ENCODE results near the gene MAML3. TPM values are rescaled to one million over a fixed set of nuclear protein-coding genes. Genes with fewer than 3 reads are reported as not detected.
A peak's percentile ranks its signal among the peaks of the same experiment; 100 is the strongest.

The MAML3 gene
- total and polyA plus RNA-seq, 4 experiments from 2014 or later: 0.15 to 3.7 (median 1.7) TPM

DNA sequence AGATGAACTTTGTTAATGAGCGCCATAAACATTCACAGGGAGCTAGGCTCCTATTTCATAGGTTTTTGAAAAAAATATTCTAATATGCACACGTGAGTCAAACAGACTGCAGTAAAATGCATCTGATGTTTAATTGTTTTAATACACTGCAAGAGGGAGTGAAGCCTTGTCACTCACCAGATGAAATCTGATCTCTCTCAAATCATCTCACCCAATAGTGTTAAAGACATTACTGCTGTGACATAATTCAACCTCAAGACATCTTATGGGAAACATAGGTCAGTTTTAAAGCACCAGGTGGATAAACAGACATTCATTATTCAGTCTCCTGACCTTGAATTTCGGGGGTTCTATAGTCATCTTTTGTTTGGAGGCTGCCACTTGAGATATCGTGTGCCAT is 148.3 kb downstream of the MAML3 start:
- H3K4me1 Mint-ChIP-seq: no peaks in the 10 kb centered on the region
- H3K36me3 Mint-ChIP-seq: no peaks in the 10 kb centered on the region
- no peaks in the 10 kb centered on the region for H3K9me3 ChIP-seq (ENCODE audit: control insufficient read depth in 1 of 2, low read length in 2 of 2)
- intact Hi-C loops (cut with micrococcal nuclease): no loop called here
- no peak overlapping the region for H3K4me3 Mint-ChIP-seq
- H3K27me3 ChIP-seq (ENCODE audit: insufficient read depth, low read length): no peaks in the 10 kb centered on the region
- no peak overlapping the region for H3K27ac Mint-ChIP-seq
- H3K27me3 Mint-ChIP-seq: peaks cover 6 to 7% of the 10 kb centered on the region in 2 donors
- no peaks in the 10 kb centered on the region for H3K36me3 ChIP-seq (ENCODE audit: insufficient read depth, low read length)
- no peak overlapping the region for H3K4me3 ChIP-seq (ENCODE audit: low read length in 2 of 2)
- no peaks in the 10 kb centered on the region for H3K4me1 ChIP-seq (ENCODE audit: insufficient read depth, low read length)
- ChIA-PET CTCF (ENCODE audit: partially characterized antibody) (no interaction called here), POLR2A (ENCODE audit: partially characterized antibody) (no interaction called here)
- no peaks in the 10 kb centered on the region for H3K9me3 Mint-ChIP-seq
- no peak for DNase-seq
- H3K27ac ChIP-seq (ENCODE audit: low read depth, low read length): no peak overlapping the region

GRCh38 chr4:140004922-140005627 is 148.9 kb downstream of the MAML3 start:
- H3K9me3 ChIP-seq (ENCODE audit: control insufficient read depth in 1 of 2, low read length in 2 of 2): no peaks in the 10 kb centered on the region
- intact Hi-C loops (cut with micrococcal nuclease): no loop called here
- H3K4me3 Mint-ChIP-seq: peak overlapping the region in 1 of 8 donors; percentile 22
- H3K27me3 Mint-ChIP-seq: peaks cover 5 to 9% of the 10 kb centered on the region in 2 donors
- no peaks in the 10 kb centered on the region for H3K4me1 Mint-ChIP-seq
- H3K27me3 ChIP-seq (ENCODE audit: insufficient read depth, low read length): no peaks in the 10 kb centered on the region
- H3K27ac Mint-ChIP-seq: no peak overlapping the region
- CTCF ChIA-PET (ENCODE audit: partially characterized antibody): no interaction called here
- H3K9me3 Mint-ChIP-seq: no peaks in the 10 kb centered on the region
- H3K4me3 ChIP-seq (ENCODE audit: low read length in 2 of 2): no peak overlapping the region
- no peaks in the 10 kb centered on the region for H3K36me3 ChIP-seq (ENCODE audit: insufficient read depth, low read length)
- H3K4me1 ChIP-seq (ENCODE audit: insufficient read depth, low read length): no peaks in the 10 kb centered on the region
- no peak overlapping the region for H3K27ac ChIP-seq (ENCODE audit: low read depth, low read length)
- POLR2A ChIA-PET (ENCODE audit: partially characterized antibody): no interaction called here
- no peak for DNase-seq
- no peaks in the 10 kb centered on the region for H3K36me3 Mint-ChIP-seq

DNA sequence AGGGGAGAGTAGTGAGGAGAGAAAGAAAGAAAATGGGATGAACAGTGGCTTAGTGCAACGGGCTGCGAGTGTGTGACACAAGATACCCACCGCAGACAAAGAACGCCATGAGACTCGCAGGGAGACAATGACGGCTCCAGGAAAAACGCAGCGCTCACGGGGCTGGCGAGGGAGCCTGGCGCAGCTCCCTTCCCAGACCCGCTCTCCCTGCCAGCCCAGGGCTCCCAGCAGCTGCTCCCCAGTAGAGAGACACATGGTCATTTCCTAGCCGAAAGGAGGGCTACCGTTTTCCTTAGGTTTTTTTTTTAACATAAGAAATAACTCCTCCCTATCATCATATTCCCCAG is 149.5 kb downstream of the MAML3 start:
- H3K36me3 ChIP-seq (ENCODE audit: insufficient read depth, low read length): no peaks in the 10 kb centered on the region
- CTCF ChIA-PET (ENCODE audit: partially characterized antibody): interaction anchor here (1.4 kb wide), 1 partner anchor 8 kb away, joined by 3 read pairs; no protein-coding TSS in a partner anchor

GRCh38 chr4:140003876-140004548 is 150.0 kb downstream of the MAML3 start:
- no peaks in the 10 kb centered on the region for H3K9me3 Mint-ChIP-seq
- no peaks in the 10 kb centered on the region for H3K27me3 ChIP-seq (ENCODE audit: insufficient read depth, low read length)

More for the DNA sequence above, 149.5 kb downstream of the MAML3 start:
- Histone ChIP-seq H3K9me3 (ENCODE audit: control insufficient read depth in 1 of 2, low read length in 2 of 2) (no peaks in the 10 kb centered on the region), H3K4me1 (ENCODE audit: insufficient read depth, low read length) (no peaks in the 10 kb centered on the region), H3K4me3 (ENCODE audit: low read length in 2 of 2) (no peak overlapping the region), H3K27me3 (ENCODE audit: insufficient read depth, low read length) (no peaks in the 10 kb centered on the region), H3K27ac (ENCODE audit: low read depth, low read length) (no peak overlapping the region)
- Mint-ChIP-seq H3K4me1 (no peaks in the 10 kb centered on the region), H3K36me3 (no peaks in the 10 kb centered on the region), H3K9me3 (no peaks in the 10 kb centered on the region), H3K27me3 (peaks cover 5 to 9% of the 10 kb centered on the region in 2 donors), H3K27ac (no peak overlapping the region), H3K4me3 (no peak overlapping the region)
- POLR2A ChIA-PET (ENCODE audit: partially characterized antibody): no interaction called here
- DNase-seq: no peak
- intact Hi-C loops (cut with micrococcal nuclease): no loop called here

GRCh38 chr4:140000232-140000631 is 153.8 kb downstream of the MAML3 start:
- H3K36me3 ChIP-seq (ENCODE audit: insufficient read depth, low read length): no peaks in the 10 kb centered on the region
- H3K4me1 ChIP-seq (ENCODE audit: insufficient read depth, low read length): no peaks in the 10 kb centered on the region
- CTCF ChIA-PET (ENCODE audit: partially characterized antibody): interaction anchor here (0.8 kb wide), 1 partner anchor 254 kb away, joined by 3 read pairs; no protein-coding TSS in a partner anchor
- Mint-ChIP-seq H3K4me1 (no peaks in the 10 kb centered on the region), H3K4me3 (no peak overlapping the region), H3K27me3 (peaks cover 8 to 10% of the 10 kb centered on the region in 2 donors), H3K36me3 (no peaks in the 10 kb centered on the region), H3K9me3 (peaks cover 0 to 5% (median 0%) of the 10 kb centered on the region in 8 donors), H3K27ac (no peak overlapping the region)
- intact Hi-C loops (cut with micrococcal nuclease): no loop called here
- H3K27ac ChIP-seq (ENCODE audit: low read depth, low read length): no peak overlapping the region
- no peak for DNase-seq
- POLR2A ChIA-PET (ENCODE audit: partially characterized antibody): interaction anchor here (0.7 kb wide), 1 partner anchor 198 kb away, joined by 3 read pairs; no protein-coding TSS in a partner anchor
- no peak overlapping the region for H3K4me3 ChIP-seq (ENCODE audit: low read length in 2 of 2)
- H3K9me3 ChIP-seq (ENCODE audit: control insufficient read depth in 1 of 2, low read length in 2 of 2): no peaks in the 10 kb centered on the region
- no peaks in the 10 kb centered on the region for H3K27me3 ChIP-seq (ENCODE audit: insufficient read depth, low read length)

More at GRCh38 chr4:140003876-140004548, 150.0 kb downstream of the MAML3 start:
- Histone ChIP-seq H3K4me1 (ENCODE audit: insufficient read depth, low read length) (no peaks in the 10 kb centered on the region), H3K9me3 (ENCODE audit: control insufficient read depth in 1 of 2, low read length in 2 of 2) (no peaks in the 10 kb centered on the region), H3K36me3 (ENCODE audit: insufficient read depth, low read length) (no peaks in the 10 kb centered on the region), H3K27ac (ENCODE audit: low read depth, low read length) (no peak overlapping the region), H3K4me3 (ENCODE audit: low read length in 2 of 2) (no peak overlapping the region)
- H3K27ac Mint-ChIP-seq: no peak overlapping the region
- H3K4me3 Mint-ChIP-seq: no peak overlapping the region
- ChIA-PET POLR2A (ENCODE audit: partially characterized antibody) (no interaction called here), CTCF (ENCODE audit: partially characterized antibody) (interaction anchor here (1.4 kb wide), 1 partner anchor 9 kb away, joined by 3 read pairs; no protein-coding TSS in a partner anchor)
- H3K27me3 Mint-ChIP-seq: peaks cover 5 to 9% of the 10 kb centered on the region in 2 donors
- no peak for DNase-seq
- intact Hi-C loops (cut with micrococcal nuclease): no loop called here
- H3K36me3 Mint-ChIP-seq: no peaks in the 10 kb centered on the region
- H3K4me1 Mint-ChIP-seq: no peaks in the 10 kb centered on the region

DNA sequence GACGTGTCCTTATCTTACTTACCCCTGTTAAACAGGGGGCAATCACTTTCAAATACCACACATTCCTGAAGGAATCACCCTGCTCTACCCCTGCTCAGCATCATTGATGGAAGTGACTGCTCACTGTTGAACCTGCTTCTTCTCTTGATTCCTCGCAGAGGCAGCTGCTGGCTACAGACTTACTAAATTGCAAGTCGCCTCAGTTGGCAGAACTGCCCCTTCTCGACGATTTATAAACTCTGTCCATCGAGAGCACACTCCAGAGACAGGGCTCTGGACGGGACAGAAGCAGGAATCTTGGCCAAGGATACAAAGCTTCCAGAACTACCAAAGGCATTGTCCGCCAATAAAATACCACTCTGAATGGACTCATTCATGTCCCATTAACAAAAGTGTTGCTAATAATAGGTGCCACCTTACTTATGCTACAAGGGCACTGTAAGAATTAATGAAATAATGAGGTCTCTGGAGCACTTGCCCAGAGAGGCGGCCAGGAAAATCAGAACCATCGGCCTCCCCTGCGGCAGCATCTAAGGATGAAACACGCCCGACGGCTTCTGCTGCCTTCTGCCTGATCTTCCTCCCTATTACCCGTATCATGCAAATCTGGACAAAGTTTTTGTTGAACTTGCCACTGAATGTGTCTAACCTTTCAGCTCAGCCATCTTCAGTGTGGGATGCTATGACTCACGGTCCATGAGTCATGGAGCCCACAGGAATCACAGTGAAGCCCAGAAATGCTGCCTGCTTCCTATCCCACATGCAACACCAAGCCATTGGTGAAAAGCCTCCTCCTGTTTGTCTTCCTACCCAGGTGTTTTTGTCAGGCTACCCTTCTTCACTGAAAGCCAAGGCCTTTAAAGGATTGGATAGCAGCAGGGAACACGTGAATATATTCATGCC is 164.9 kb downstream of the MAML3 start:
- POLR2A ChIA-PET (ENCODE audit: partially characterized antibody): no interaction called here
- CTCF ChIA-PET (ENCODE audit: partially characterized antibody): no interaction called here
- intact Hi-C loops (cut with micrococcal nuclease): no loop called here

DNA sequence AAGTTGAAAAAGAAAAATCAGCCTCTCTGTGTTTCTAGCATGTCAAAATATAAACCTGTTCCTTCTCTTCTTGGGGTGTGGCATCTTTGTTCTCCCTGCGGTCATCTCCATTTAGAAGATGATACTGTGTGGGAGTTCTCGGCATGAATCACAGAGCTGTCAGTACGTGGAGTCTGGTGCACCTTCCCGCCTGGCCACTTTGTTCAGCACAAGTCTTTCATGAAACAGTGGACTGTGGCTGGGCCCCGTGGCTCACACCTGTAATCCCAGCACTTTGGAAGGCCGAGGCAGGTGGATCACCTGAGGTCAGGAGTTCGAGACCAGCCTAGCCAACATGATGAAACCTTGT is 166.5 kb downstream of the MAML3 start:
- H3K9me3 Mint-ChIP-seq: peaks cover 0 to 3% (median 0%) of the 10 kb centered on the region in 8 donors
- DNase-seq: no peak
- peaks cover 1 to 3% of the 10 kb centered on the region in 2 donors for H3K27me3 Mint-ChIP-seq
- CTCF ChIA-PET (ENCODE audit: partially characterized antibody): no interaction called here
- Histone ChIP-seq H3K27ac (ENCODE audit: low read depth, low read length) (no peak overlapping the region), H3K36me3 (ENCODE audit: insufficient read depth, low read length) (no peaks in the 10 kb centered on the region), H3K27me3 (ENCODE audit: insufficient read depth, low read length) (no peaks in the 10 kb centered on the region), H3K4me3 (ENCODE audit: low read length in 2 of 2) (no peak overlapping the region), H3K4me1 (ENCODE audit: insufficient read depth, low read length) (no peaks in the 10 kb centered on the region), H3K9me3 (ENCODE audit: control insufficient read depth in 1 of 2, low read length in 2 of 2) (no peaks in the 10 kb centered on the region)
- no peaks in the 10 kb centered on the region for H3K4me1 Mint-ChIP-seq
- H3K27ac Mint-ChIP-seq: no peak overlapping the region
- POLR2A ChIA-PET (ENCODE audit: partially characterized antibody): interaction anchor here (0.7 kb wide), 1 partner anchor 20 kb away, joined by 3 read pairs; no protein-coding TSS in a partner anchor
- intact Hi-C loops (cut with micrococcal nuclease): no loop called here
- H3K4me3 Mint-ChIP-seq: no peak overlapping the region
- H3K36me3 Mint-ChIP-seq: no peaks in the 10 kb centered on the region

More for the DNA sequence above, 164.9 kb downstream of the MAML3 start:
- H3K27ac ChIP-seq (ENCODE audit: low read depth, low read length): no peak overlapping the region
- no peaks in the 10 kb centered on the region for H3K9me3 ChIP-seq (ENCODE audit: control insufficient read depth in 1 of 2, low read length in 2 of 2)
- peaks cover 0 to 4% (median 0%) of the 10 kb centered on the region in 8 donors for H3K9me3 Mint-ChIP-seq
- no peak overlapping the region for H3K4me3 Mint-ChIP-seq
- H3K36me3 ChIP-seq (ENCODE audit: insufficient read depth, low read length): no peaks in the 10 kb centered on the region
- peak overlapping the region in 1 of 7 donors; percentile 22 for H3K27ac Mint-ChIP-seq
- DNase-seq: no peak
- no peaks in the 10 kb centered on the region for H3K4me1 ChIP-seq (ENCODE audit: insufficient read depth, low read length)
- H3K27me3 Mint-ChIP-seq: peaks cover 1 to 3% of the 10 kb centered on the region in 2 donors
- H3K4me3 ChIP-seq (ENCODE audit: low read length in 2 of 2): no peak overlapping the region
- H3K36me3 Mint-ChIP-seq: no peaks in the 10 kb centered on the region
- H3K4me1 Mint-ChIP-seq: no peaks in the 10 kb centered on the region
- no peaks in the 10 kb centered on the region for H3K27me3 ChIP-seq (ENCODE audit: insufficient read depth, low read length)
